Middle frontal gyrus (tissue), 1 donor: ENCODE results near the gene GARNL3.

ENCODE experiments used
- DNase-seq: peaks from one replicate; pipeline ENCODE4 v3.0.0-alpha.2; 2015; ENCODE audit warnings: low spot score; ENCODE audit errors: extremely low spot score

Gene GARNL3

DNA sequence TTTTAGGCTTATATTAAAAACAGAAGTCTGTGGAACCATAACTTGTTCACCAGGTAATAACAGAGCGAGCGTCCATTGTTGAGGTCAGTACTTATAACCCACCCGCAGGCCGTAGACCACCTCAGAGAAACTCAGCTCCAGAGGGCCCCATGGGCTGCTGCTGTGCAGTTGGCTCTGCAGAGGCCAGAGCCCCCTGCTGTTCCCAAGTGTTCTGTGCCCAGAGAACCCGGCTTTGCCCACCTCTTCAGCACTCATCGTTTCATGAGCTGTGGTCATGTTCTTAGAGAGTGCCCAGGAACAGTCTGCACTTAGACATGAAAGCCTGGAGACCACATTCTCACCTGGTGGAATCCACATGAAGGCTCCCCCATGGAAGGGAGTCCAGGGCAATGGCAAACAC, 82.0 kb downstream of the GARNL3 start:
- no peak for DNase-seq

DNA sequence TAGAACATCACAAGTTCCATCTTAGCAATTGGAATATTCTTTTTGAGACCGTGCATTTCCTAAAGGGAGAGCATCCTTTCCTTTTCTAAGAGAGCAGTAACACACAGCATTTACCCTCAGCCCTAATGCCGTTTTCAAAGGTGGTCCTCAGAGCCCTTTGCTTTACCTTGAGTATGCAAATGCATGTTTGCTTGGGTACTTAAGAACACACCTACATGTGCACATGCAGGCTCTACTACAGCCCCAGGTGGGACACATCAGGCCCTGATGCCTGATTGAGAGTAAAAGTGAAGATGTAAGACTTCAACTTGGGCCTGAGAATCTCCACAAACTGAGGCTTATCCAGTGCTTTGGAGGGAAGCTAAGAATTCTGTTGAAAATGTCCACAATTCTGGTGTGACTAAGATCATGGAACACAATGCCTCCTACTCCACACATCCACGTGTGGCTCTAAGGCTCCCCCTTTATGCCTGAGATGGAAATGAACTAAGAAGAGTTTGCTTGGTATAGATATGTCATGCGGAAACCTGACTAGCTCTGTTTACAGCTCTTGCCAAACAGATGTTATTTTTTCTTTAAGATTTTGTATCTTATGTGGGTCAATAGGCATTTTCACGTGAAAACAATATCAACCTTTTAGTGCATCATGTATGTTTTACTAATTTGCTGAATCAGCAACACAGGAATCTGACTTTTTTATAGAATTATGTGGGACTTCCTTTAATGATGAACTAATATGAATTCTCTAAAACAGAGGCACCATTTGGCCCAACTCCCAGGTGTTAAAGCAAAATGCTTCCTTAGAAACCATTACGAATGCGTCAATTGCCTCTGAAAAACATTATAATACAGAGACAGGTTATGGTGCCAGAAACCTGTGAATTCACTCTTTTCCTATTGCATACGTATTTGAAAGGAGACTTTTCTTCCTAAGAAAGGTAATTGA, 83.5 kb downstream of the GARNL3 start:
- no peak for DNase-seq

DNA sequence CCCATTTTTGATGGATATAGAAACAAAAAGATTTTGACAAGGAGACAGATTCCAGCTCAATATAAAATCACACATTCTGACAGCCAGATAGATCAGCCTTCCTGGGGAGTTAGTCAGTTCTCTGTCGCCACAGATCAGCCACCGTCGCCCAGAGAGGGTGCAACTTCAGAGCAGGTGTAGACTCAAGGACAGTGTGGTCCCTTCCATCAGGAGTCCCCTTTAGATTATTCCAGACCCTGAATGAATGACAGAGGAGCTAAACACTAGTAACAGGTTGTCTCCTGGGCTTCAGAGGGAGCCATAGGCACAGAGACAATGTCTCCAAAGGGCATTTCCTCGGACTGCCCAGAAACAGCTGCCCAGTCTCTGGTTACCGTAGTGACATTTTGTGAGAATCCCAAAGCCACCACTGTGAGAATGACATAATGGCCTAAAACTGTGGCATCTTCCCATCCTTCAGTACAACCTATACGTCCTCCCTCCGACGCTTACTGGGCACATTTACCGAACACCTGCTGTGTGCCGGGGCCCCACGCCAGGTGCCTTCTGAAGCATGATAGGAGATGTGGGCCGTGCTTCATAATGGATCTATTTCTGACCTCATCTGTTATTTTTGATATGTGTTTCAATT, 85.0 kb downstream of the GARNL3 start:
- no peak for DNase-seq

DNA sequence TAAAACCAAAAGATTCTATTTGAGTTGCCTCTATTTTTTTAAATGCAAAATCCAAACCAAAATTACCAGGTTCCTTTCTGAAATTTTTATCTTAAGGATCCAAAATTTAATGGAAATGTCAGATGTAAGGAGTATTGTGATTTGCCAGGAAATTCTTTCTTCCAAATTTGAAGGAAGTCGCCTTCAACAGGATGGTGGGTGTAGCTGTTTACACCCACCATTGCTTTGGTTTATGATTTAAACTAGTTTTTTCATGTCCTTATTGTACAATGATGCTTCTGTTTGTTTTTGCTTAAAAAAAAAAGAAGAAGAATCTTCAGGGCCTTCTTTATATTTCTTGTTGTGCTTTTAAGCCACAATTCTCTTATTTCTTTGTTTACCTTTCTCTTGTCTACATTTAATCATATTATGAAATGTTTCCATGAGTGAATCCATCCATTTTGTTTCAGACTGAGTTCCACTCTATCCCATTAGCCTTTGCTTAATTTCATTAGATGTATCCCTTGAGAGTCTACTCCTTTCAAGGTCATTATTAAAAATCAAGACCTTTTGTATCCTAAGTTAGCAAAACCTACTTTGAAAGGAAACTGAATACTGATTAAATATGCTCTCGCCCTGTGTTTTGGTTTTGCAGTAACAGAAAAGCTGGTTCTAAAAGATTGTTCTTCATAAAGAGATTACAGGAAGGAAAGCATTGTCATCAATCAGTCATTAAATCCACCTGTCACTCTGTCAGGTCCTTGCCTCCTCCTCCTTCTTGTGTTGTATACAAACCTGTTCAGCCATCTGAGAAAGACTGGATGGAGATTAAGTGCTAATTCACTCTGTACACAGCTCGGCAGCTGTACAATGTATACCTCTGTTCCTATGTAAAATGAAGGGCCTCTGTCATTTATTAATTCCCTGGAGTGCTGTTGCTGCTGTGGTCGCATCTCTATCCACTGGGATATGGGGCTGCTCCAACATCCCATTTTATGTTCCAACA, 86.9 kb downstream of the GARNL3 start:
- no peak for DNase-seq

DNA sequence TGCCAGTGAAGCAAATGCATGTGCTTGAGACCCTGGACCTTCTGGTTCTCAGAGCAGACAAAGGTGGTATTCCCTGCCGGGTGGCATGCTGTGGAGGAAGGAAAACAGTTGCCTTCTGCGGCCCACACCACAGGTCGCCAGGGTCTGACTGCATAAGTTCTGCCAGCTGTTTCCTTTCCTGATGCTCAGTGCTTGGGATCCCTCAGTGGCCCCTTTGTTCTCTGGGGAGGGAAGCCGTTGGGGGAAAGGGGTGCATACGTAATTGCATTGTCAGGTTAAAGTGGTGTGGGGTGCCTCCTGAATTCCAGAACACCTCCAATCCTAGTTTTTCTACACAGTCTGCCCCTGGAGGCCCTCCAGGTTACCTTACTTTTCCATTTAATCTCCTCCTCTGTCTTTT, 89.3 kb downstream of the GARNL3 start:
- no peak for DNase-seq

DNA sequence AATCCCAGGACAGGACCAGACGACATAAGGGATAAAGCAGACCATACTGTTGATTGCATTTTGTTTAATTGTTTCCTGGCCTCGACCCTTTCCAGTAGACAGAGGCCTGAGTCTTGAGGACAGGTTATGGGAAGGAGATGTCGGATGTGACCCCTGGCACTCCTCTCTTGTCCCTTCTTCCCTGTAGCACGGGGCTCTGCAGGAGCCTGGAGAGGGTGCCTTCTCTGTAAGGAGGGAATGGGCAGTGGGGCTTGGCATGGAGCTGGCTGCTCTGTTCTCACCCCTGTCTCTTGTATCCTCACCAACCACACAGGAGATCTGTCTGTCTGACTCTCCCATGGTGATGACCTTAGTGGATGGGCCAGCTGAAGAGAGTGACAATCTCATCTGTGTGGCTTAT, 92.3 kb downstream of the GARNL3 start:
- no peak for DNase-seq

DNA sequence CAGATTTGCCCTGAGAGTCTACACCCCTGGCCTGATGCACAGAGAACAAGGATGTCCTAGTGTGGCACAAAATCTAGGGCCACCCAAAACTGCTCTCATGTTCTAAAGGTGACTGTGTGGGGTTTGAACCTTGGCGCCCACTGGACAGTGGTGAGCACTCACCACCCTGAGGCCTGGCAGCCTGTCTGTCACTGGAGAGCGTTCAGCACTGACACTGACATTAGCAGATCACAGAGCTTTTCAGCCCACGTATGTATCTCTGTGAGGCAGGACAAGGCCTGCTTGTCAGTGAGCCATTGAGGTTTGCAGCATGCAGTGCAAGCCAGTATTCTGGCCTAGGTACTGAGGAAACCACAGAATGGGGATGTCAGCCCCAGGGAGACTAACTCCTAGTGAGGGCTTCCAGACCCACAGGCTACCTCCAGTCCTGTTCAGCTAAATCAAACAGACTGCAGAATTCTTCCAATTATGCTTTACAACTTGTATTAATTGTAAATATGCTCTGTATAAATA, 93.5 kb downstream of the GARNL3 start:
- no peak for DNase-seq

DNA sequence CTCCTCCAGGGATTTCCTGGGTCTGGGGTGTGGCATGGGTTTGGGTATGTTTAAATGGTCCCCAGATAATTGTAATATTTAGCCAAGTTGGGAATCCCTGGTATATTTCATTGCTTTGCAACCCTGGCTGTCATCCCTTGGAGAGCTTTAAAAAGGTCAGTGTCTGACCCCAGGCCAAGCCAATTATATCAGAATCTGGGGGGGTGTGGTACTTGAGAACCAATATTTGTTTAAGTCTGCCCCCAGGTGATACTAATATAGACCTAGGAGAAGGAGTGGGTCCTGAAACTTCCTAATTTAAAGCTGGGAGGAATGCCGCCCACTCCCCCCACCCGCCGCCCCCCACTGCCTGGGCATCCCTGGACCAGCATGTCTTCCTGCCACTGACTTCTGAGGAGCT, 94.2 kb downstream of the GARNL3 start:
- DNase-seq, result no peak

DNA sequence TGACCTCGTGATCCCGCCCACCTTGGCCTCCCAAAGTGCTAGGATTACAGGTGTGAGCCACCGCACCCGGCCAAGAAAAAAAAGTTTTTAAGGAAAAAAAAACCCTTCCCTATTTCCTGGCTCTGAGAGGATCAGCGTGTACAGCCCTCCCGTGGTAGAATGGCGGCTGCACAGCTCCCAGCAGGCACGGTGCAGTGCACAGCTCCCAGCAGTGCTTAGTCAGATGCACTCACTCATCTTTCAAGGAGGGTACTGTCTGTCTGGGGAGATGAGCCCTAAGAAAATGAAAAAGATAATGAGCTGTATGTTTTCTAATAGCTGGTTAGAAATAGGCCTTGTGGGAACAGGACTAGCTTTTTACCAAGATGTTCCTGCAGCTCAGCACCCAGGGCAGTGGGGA, 95.7 kb downstream of the GARNL3 start:
- no peak for DNase-seq

DNA sequence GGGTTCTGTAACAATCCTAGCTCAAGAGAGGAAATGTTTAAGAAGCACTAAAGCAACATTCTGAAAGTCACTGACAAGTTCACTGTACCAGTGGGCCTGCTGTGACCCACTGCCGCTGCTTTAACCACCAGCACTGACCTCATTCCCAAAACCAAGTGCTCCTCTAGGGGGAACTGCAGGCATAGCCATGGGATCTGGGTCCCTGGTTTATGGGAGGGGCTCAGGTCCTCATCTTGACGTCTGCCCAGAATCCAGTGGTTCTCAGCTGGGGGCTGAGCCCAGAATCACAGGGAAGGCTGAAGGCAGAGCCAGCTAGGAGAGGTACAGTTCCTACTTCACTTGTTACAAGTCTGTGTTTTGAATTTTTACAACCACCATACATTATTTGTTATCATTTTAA, 96.3 kb downstream of the GARNL3 start:
- no peak for DNase-seq

DNA sequence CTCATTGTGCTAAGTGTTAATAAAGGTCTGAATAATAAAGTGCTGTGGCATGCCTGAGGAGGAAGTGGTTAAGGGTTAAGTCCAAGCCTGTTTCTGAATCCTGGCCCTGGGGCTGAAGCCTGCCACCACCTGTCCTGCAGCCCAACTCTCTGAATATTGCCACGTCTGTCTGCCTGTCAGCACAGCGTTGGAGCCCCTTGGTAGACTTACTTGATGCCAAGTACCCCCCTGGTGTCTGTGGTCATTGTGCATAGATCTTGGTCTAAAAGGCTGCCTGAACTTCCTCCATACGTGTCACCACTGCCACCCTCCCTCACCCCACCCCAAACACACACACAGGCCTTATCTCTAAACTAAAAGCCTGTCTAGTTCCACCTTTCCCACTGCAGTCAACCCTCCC, 97.0 kb downstream of the GARNL3 start:
- no peak for DNase-seq

DNA sequence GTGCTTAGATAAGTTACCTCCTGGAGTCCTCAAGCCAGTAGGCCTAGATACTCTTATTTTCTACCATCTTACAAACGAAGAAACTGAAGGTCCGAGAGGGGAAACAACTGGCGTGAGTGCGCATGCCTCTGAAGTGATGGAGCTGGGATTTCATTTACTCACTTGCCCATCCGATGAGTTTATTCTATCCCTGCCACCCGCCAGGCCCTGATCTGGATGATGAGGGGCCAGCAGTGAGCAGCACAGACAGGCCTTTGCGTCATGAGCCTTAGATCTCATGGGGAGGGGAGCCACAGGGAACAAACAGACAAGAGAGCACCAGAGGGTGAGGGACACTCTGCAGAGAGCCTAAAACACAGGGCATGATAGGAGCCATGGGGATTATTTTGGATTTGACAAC, 98.3 kb downstream of the GARNL3 start:
- DNase-seq, result no peak

DNA sequence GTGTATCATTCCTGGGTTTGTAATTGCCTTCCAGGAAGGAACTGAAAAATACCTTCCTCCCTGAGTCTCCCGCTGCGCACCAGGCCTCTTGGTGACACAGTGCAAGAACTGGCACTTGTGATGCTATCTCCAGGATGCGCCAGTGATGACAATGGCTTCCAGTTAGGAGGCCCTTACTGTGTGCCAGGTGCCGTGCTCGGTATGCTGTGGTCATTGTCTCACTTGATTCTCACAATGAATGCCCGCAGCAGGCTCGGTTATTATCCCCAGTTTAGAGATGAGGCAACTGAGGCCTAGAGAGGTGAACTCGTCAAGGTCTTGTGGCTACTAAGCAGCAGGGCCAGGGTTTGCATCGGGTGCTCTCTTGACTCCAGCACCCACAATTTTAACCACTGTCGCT, 100.9 kb downstream of the GARNL3 start:
- DNase-seq, result no peak

DNA sequence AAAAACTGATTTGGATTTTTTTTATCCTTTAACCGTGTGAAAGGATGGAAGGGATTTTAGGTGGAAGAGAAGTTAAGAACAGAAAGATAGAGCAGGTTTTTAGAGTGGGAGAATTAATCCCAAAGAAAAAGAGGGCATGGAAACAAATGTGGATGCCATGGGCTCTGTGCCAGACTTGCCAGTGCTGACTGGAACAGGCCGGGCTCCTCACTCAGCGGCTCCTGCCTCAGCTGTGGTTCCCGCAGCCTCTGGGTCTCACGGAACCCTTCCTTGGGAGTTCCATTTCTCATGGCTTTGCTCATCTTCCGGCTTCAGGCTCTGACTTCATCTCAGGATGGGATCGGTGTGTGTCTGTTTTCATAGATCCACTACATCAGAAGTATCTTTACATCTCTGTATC, 102.0 kb downstream of the GARNL3 start:
- DNase-seq, result no peak

DNA sequence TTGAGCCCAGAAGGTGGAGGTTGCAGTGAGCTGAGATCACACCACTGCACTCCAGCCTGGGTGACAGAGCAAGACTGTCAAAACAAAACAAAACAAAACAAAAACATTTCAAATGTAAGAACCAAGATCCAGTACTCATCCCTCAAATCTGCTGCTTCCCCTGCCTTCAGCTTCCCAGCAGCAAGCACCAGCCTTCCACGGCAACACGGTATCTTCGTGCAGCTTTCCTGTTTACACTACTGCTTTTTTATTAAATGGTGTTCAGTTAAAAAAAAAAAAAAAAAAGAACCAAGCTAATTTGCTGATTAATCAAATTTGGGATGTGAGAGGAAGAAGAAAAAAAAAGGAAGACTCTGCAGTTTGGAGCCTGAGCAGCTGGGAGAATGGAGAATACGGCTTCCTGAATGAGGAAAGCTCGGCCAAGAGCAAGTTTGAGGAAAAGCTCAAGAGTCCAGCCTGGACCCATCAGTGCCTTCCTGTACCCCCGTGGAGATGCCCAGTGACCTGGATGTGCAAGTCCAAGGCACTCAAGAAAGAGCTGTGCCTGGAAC, 104.4 kb downstream of the GARNL3 start:
- DNase-seq, result no peak

DNA sequence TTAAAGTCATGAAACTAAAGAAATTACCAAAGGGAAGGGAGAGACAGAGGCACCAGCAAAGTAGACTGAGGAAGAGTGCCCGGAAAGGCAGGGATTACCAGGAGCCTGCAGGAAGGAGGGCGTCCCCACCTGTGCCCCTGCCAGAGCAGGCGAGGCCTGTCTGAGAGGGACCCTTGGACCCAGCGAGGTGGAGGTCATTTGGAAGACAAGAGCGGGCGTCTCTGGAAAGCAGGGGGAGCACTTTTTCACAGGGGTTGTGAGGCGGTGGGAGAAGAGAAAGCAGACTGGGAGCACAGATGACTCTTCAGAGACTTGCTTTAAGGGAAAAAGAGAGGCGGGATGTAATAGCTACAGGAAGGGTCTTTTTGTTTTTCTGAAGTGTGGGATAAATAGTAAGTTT, 104.9 kb downstream of the GARNL3 start:
- no peak for DNase-seq

DNA sequence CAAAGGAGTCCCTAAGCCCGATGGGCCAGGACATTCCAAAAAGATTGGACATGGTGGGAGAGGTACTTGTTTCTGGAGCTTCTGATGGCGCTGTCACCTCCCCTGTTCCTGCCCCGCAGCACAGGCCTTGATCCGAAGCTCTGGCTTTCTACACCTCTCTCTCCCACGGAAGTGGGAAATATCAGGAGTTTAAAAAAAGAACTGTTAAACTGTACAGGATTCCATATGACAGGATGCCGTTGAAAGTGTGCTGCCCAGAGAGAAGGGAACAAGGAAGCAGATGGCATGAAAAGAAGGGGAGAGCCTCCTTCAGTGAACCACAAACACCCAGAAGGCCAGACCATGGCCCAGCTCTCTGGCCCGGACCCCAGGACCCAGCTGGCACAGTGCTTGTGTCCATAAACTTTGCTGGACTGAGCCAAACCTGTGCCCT, 105.6 kb downstream of the GARNL3 start:
- DNase-seq, result no peak

DNA sequence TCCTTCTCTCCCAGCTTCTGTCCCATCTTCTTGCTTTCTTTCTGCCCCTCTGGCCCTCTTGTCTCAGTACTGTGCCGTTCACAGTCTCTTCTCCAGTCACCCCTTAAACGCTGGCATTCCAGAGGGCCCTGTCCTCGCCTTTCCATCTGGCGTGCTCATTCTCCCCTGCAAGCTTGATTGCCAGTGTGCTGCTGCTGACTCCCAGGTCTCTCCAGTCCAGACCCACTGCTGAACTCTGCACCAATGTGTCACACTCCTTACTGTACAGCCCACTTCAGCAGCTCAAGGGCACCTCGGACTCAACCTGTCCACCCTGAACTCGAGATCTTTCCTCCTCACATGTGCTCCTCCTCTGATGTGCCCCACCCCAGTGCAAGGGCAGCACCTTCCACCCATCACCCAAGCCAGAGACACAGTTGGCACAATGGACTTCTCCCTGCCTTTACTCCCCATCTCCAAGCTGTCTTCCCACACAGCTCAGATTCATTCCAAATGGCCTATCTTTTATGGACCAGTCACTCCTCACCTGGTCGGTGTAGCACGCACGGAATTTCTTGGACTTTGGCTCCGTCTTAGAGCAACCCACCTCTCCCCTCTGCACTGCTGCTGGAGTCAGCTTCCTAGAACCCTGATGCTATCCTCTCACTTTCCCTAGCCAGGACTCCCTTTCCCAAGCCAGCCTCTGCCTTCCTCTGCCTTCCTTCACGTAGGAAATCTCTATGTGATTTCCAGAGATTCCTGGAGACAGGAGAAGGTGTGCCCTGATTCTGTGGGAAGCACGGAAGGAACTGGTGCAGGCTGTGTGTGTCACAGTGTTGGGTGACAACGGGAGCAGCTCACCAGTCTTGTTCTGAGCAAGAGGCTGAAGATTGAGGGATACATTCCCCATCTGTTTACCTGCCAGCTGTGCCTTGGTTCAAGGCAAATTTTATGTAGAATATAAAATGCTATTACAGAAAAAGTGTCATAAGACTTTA, 106.4 kb downstream of the GARNL3 start:
- no peak for DNase-seq

DNA sequence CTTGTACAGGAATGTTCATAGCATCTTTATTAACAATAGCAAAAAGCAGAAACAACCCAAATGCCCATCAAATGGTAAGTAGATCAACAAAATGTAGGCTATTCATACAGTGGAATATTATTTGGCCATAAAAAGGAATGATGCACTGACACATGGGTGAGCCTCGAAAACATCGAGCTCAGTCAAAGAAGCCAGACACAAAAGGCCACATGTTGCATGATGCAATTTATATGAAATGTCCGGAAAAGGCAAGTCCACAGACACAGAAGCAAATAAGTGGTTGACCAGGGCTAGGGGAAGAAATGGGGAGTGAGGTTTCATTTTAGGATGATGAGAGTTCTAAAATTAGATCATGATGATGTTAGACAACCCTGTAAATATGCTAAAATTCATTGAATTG, 115.9 kb downstream of the GARNL3 start:
- no peak for DNase-seq

DNA sequence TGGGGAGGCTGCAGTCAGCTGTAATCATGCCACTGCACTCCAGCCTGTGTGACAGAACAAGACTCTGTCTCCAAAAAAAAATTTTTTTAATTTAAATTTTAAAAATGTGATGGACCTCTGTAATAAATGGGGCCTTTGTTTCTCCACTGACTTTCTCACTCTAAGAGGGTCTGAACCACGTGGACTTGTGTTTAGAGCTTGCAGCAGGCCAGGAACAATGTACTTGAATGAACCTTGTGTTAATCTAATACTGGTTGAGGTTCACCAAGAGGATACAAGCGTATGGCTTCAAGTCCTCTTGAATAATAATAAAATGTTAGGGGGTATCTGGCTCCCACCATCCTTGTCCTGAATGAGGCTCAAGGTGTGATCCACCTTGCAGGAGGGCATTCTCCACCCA, 118.0 kb downstream of the GARNL3 start:
- no peak for DNase-seq
